Osteoblast (primary cell): ENCODE results near the gene AACS. TPM values are rescaled to one million over a fixed set of nuclear protein-coding genes. Genes with fewer than 3 reads are reported as not detected.

ENCODE experiments used
- DNase-seq: peaks from one replicate; pipeline ENCODE4 v3.0.0; 2011; ENCODE audit warnings: low spot score, mixed read lengths; ENCODE audit not compliant: insufficient read length; ENCODE audit errors: missing footprints
- H2AFZ ChIP-seq: 2 replicates; pipeline ENCODE4 v1.6.0; 2011; ENCODE audit warnings: mild to moderate bottlenecking, low read length
- H3K27ac ChIP-seq: 2 replicates; pipeline ENCODE4 v1.5.1; 2011; ENCODE audit warnings: mild to moderate bottlenecking, low read depth, low read length, moderate library complexity
- H3K27me3 ChIP-seq: 2 replicates; pipeline ENCODE4 v1.6.0; 2012; ENCODE audit warnings: mild to moderate bottlenecking, control low read depth, inconsistent platforms, low read length, moderate library complexity; ENCODE audit not compliant: insufficient read depth
- H3K36me3 ChIP-seq: 2 replicates; pipeline ENCODE4 v1.5.1; 2011; ENCODE audit warnings: mild to moderate bottlenecking, low read length, control low read depth, moderate library complexity; ENCODE audit not compliant: insufficient read depth
- H3K4me1 ChIP-seq: 2 replicates; pipeline ENCODE4 v1.5.1; 2011; ENCODE audit warnings: mild to moderate bottlenecking, low read length, control low read depth, moderate library complexity; ENCODE audit not compliant: insufficient read depth
- H3K4me2 ChIP-seq: 2 replicates; pipeline ENCODE4 v1.6.0; 2011; ENCODE audit warnings: mild to moderate bottlenecking, low read length; ENCODE audit not compliant: insufficient read depth
- H3K4me3 ChIP-seq: fragments of 200-600 bp; sonication (generic); 3 replicates; pipeline ENCODE4 v1.5.1; 2012; ENCODE audit warnings: mild to moderate bottlenecking, low read length, inconsistent platforms; ENCODE audit not compliant: insufficient read depth
- H3K79me2 ChIP-seq: 2 replicates; pipeline ENCODE4 v1.6.0; 2012; ENCODE audit warnings: mild to moderate bottlenecking, low read length, control low read depth, inconsistent platforms; ENCODE audit not compliant: insufficient read depth
- H3K9me3 ChIP-seq: 2 replicates; pipeline ENCODE4 v1.5.1; 2011; ENCODE audit warnings: low read depth, low read length, control low read depth
- H4K20me1 ChIP-seq: 2 replicates; pipeline ENCODE4 v1.6.0; 2012; ENCODE audit warnings: mild to moderate bottlenecking, low read length, control low read depth; ENCODE audit not compliant: insufficient read depth
- CTCF ChIP-seq: IDR thresholded peaks from 2 replicates; pipeline ENCODE4 v1.5.1; 2011; ENCODE audit warnings: mild to moderate bottlenecking, low read depth, low read length, moderate library complexity; ENCODE audit errors: extremely low read depth
- total RNA-seq: library from RNA; depleted of rRNA; stranded (reverse); fragments of >200 nt; gene quantifications from 2 replicates; pipeline ENCODE4 v1.2.3, GENCODE V29; 2012

Gene AACS
- total RNA-seq, 1 donor = 26.4 TPM

GRCh38 chr12:125151284-125151683 lies 86.0 kb downstream of the AACS start:
- Histone ChIP-seq H3K79me2 (no peaks in the 10 kb centered on the region), H4K20me1 (no peaks in the 10 kb centered on the region), H3K4me1 (no peaks in the 10 kb centered on the region)

DNA sequence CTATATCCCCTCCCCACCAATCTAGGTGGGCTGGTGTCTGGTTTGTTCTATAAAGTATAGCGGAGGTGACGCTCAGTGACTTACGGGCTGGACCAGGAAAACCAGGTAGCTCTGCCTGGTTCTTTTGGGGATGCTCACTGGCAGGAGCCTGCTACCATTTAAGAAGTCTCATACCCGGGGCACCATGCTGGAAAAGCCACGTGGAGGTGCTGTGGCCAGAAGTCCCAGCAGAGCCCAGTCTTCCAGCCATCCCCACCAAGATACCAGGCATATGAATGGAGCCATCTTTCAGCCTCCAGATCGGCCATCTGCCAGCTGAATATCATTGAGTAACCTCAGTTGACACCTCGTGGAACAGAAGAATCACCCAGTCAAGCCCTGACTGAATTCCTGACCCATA lies 87.2 kb downstream of the AACS start:
- no peaks in the 10 kb centered on the region for H3K9me3 ChIP-seq
- H3K36me3 ChIP-seq = no peaks in the 10 kb centered on the region
- H3K27ac ChIP-seq = no peak overlapping the region
- no peak overlapping the region for H3K4me3 ChIP-seq
- no peak for TF ChIP-seq CTCF
- no peaks in the 10 kb centered on the region for H3K79me2 ChIP-seq
- DNase-seq = no peak
- no peak overlapping the region for H2AFZ ChIP-seq
- H3K4me1 ChIP-seq = no peaks in the 10 kb centered on the region
- no peak overlapping the region for H3K4me2 ChIP-seq
- H3K27me3 ChIP-seq = no peaks in the 10 kb centered on the region
- no peaks in the 10 kb centered on the region for H4K20me1 ChIP-seq

More at GRCh38 chr12:125151284-125151683, 86.0 kb downstream of the AACS start:
- no peak for DNase-seq
- Histone ChIP-seq H2AFZ (no peak overlapping the region), H3K9me3 (no peaks in the 10 kb centered on the region), H3K36me3 (no peaks in the 10 kb centered on the region), H3K4me2 (no peak overlapping the region), H3K4me3 (no peak overlapping the region), H3K27ac (no peak overlapping the region), H3K27me3 (no peaks in the 10 kb centered on the region)
- no peak for TF ChIP-seq CTCF

DNA sequence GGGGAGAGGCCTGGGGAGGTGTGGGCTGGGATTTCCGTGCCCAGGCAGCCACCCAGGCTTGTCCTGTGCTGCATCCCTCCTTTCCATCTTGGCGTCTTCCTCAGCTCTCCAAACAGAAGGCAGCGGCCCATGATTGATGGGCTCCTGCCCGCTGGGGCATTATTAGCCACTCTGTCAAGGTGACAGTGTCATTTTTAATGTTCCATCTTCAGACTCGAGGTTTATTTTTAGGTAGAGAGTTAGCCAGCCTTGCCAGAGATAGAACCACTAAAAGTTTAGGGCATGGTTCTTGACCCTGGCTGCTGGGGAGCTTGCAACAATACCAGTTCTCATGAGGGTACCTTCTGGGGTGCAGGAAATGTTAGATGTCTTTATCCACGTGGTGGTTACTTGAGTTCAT lies 90.1 kb downstream of the AACS start:
- Histone ChIP-seq H3K27me3 (no peaks in the 10 kb centered on the region), H3K36me3 (no peaks in the 10 kb centered on the region), H2AFZ (no peak overlapping the region), H3K4me1 (no peaks in the 10 kb centered on the region), H3K4me3 (no peak overlapping the region), H3K27ac (no peak overlapping the region), H3K79me2 (no peaks in the 10 kb centered on the region), H3K9me3 (no peaks in the 10 kb centered on the region), H4K20me1 (no peaks in the 10 kb centered on the region), H3K4me2 (no peak overlapping the region)
- TF ChIP-seq CTCF = no peak
- no peak for DNase-seq

DNA sequence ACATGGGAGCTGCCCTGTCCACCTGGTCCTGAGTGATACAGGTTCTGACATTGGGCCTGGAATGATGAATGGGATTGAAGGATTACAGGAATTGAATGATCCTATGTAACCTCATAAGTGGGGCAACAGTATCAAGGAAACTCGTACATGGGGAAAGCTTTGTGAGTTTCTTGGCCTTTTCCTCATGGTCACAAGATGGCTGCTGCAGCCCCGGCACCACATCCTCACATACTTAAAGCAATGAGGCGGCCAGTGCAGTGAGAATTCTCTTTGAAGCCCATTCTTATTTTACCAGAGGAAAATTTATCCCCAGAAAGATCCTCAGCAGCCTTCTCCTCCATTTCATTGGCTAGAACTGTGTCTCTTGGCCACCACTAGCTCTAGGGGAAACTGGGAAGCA lies 91.9 kb downstream of the AACS start:
- Histone ChIP-seq H3K4me3 (no peak overlapping the region), H3K4me2 (no peak overlapping the region), H3K27ac (no peak overlapping the region), H3K4me1 (no peaks in the 10 kb centered on the region), H3K27me3 (no peaks in the 10 kb centered on the region), H3K36me3 (no peaks in the 10 kb centered on the region), H2AFZ (no peak overlapping the region), H4K20me1 (no peaks in the 10 kb centered on the region), H3K9me3 (no peaks in the 10 kb centered on the region), H3K79me2 (no peaks in the 10 kb centered on the region)
- no peak for DNase-seq
- TF ChIP-seq CTCF = no peak
